Suprapubic skin (tissue), 3 donors: ENCODE data around the gene PPP4C.

ENCODE experiments used
- CTCF ChIP-seq, 2 donors: fragments of 200-600 bp in 1 of 2; fragments of 450-650 bp in 1 of 2; sonication (generic) in 1 of 2; IDR thresholded peaks; one replicate each; pipeline ENCODE4 v1.5.1; 2016 to 2019; ENCODE audit warnings: antibody characterized with exemption in 2 of 2, mild to moderate bottlenecking in 1 of 2, moderate library complexity in 1 of 2
- POLR2A ChIP-seq, 2 donors: fragments of 450-650 bp; IDR thresholded peaks; one replicate each; pipeline ENCODE4 v1.6.1; 2017; ENCODE audit warnings: antibody characterized with exemption in 2 of 2, mild to moderate bottlenecking in 2 of 2, moderate library complexity in 2 of 2

- TF ChIP-seq POLR2A (IDR thresholded peaks at IDR 0.05) = no peak
- peak; percentile 12 to 44 for TF ChIP-seq CTCF (IDR thresholded peaks at IDR 0.05)
These were observed 6.8 kb upstream of the PPP4C start for GRCh38 chr16:30068750-30069610.
